Erythroblast (primary cell): ENCODE measurements around the gene SCRN1.

ENCODE experiments used
- DNase-seq, 2 experiments: peaks; one replicate each; lab custom pipeline; 2025; lab: John Stamatoyannopoulos, UW
- GATA1 ChIP-seq: IDR thresholded peaks from 2 replicates; pipeline ENCODE4 v1.6.1; 2011; ENCODE audit warnings: low read depth, mild to moderate bottlenecking, control low read depth, low read length, moderate library complexity
- POLR2A ChIP-seq: IDR thresholded peaks from 2 replicates; pipeline ENCODE4 v1.6.1; 2011; ENCODE audit warnings: mild to moderate bottlenecking, low read length

Gene SCRN1

GRCh38 chr7:29989257-29989995, at the start of gene SCRN1:
Gene SCRN1 (minus strand): TSS chr7:29989801. CDS start chr7:29969067, 20,734 bp downstream.
- TF ChIP-seq GATA1 (no peak), POLR2A (no peak)
- DNase-seq, result peak; percentile 44 to 54

GRCh38 chr7:30038196-30038980, 48.8 kb upstream of the SCRN1 start:
- TF ChIP-seq GATA1, result no peak
- TF ChIP-seq POLR2A, result no peak
- no peak for DNase-seq

- no peak for TF ChIP-seq GATA1
- TF ChIP-seq POLR2A, result no peak
- no peak for DNase-seq
Measured at GRCh38 chr7:30036220-30036619, 46.6 kb upstream of the SCRN1 start.

GRCh38 chr7:30034501-30034900, 44.9 kb upstream of the SCRN1 start:
- DNase-seq, result peak in 1 of 2 experiments; percentile 20
- TF ChIP-seq GATA1, result no peak

- DNase-seq, result no peak
- TF ChIP-seq POLR2A (no peak), GATA1 (no peak)
Measured at GRCh38 chr7:30032310-30033125, 42.9 kb upstream of the SCRN1 start.

- TF ChIP-seq GATA1, result no peak
- no peak for TF ChIP-seq POLR2A
- DNase-seq, result peak; percentile 12 to 29
Measured at GRCh38 chr7:30029696-30030095, 40.1 kb upstream of the SCRN1 start.

GRCh38 chr7:30028749-30029635, 39.4 kb upstream of the SCRN1 start:
- peak; percentile 61 to 69 for DNase-seq
- TF ChIP-seq POLR2A (no peak), GATA1 (no peak)

- DNase-seq, result peak; percentile 89 to 92
- TF ChIP-seq POLR2A, result peak; percentile 38
- TF ChIP-seq GATA1, result no peak
Measured at GRCh38 chr7:30028216-30028748, 38.7 kb upstream of the SCRN1 start, which contains the start of gene PLEKHA8. Gene PLEKHA8 (plus strand): TSS chr7:30028412. CDS start chr7:30028763, 351 bp downstream.

- peak; percentile 48 for TF ChIP-seq POLR2A
- no peak for TF ChIP-seq GATA1
- DNase-seq, result no peak
Measured at GRCh38 chr7:30027740-30028215, 38.2 kb upstream of the SCRN1 start.

GRCh38 chr7:30027065-30027456, 37.5 kb upstream of the SCRN1 start:
- peak; percentile 70 to 75 for DNase-seq
- TF ChIP-seq GATA1, result no peak
- TF ChIP-seq POLR2A, result no peak

- TF ChIP-seq POLR2A, result peak; percentile 75
- TF ChIP-seq GATA1, result no peak
- peak; percentile 98 to 99 for DNase-seq
Measured at GRCh38 chr7:30026229-30027064, 36.8 kb upstream of the SCRN1 start, which contains the start of gene FKBP14. Gene FKBP14 (minus strand): TSS chr7:30026702. CDS start chr7:30026508, 194 bp downstream.
